SK-N-SH treated with all-trans-retinoic acid at 6 μM for 48 hours (cell line): ENCODE data around the gene PODXL.

Experiments
- CREB5 ChIP-seq: fragments of 250-450 bp; sonication (Bioruptor Pico); IDR thresholded peaks from 2 replicates; pipeline ENCODE4 v1.5.1; 2020; ENCODE audit warnings: low read depth, mild to moderate bottlenecking, moderate library complexity
- GLIS3 ChIP-seq: fragments of 250-450 bp; sonication (Bioruptor Pico); IDR thresholded peaks from 2 replicates; pipeline ENCODE4 v1.5.0; 2020; ENCODE audit warnings: mild to moderate bottlenecking, moderate library complexity
- PATZ1 ChIP-seq: fragments of 250-450 bp; sonication (Bioruptor Pico); IDR thresholded peaks from 2 replicates; pipeline ENCODE4 v1.8.0; 2020; ENCODE audit warnings: mild to moderate bottlenecking, moderate library complexity, borderline replicate concordance
- RARB ChIP-seq: fragments of 250-450 bp; sonication (Bioruptor Pico); IDR thresholded peaks from 2 replicates; pipeline ENCODE4 v1.8.0; 2021; ENCODE audit warnings: mild to moderate bottlenecking, moderate library complexity
- TCF4 ChIP-seq: fragments of 250-450 bp; sonication (Bioruptor Pico); IDR thresholded peaks from 2 replicates; pipeline ENCODE4 v1.8.0; 2021; ENCODE audit warnings: mild to moderate bottlenecking, moderate library complexity, borderline replicate concordance
- TOX ChIP-seq: fragments of 250-450 bp; sonication (Bioruptor Pico); IDR thresholded peaks from 2 replicates; pipeline ENCODE4 v1.8.0; 2021; ENCODE audit warnings: mild to moderate bottlenecking, moderate library complexity, borderline replicate concordance
- TSHZ2 ChIP-seq: fragments of 250-450 bp; sonication (Bioruptor Pico); IDR thresholded peaks from 2 replicates; pipeline ENCODE4 v1.5.0; 2020; ENCODE audit warnings: mild to moderate bottlenecking, moderate library complexity
- ZFP3 ChIP-seq: fragments of 250-450 bp; sonication (Bioruptor Pico); IDR thresholded peaks from 2 replicates; pipeline ENCODE4 v1.5.0; 2020; ENCODE audit warnings: mild to moderate bottlenecking, moderate library complexity

GRCh38 chr7:131554880-131555516 lies 1.4 kb downstream of the PODXL start:
- TF ChIP-seq PATZ1 (no peak), ZFP3 (CRISPR knock-in tag) (no peak), GLIS3 (CRISPR knock-in tag) (no peak), TCF4 (CRISPR knock-in tag) (no peak), RARB (CRISPR knock-in tag) (no peak), CREB5 (CRISPR knock-in tag) (no peak), TSHZ2 (no peak), TOX (CRISPR knock-in tag) (no peak)
